Adrenal gland (tissue), 5 donors: ENCODE results near the gene ENTPD8.

Source experiments
- CTCF ChIP-seq, 6 experiments: fragments of 450-650 bp in 4 of 6; fragments of 200-600 bp in 2 of 6; sonication (generic) in 1 of 6; IDR thresholded peaks; 1 replicate in 5 of 6; 2 replicates in 1 of 6; pipeline versions ENCODE4 v1.5.1 to v1.8.0; 2016 to 2021; ENCODE audit warnings: antibody characterized with exemption in 6 of 6, mild to moderate bottlenecking in 2 of 6, moderate library complexity in 1 of 6
- POLR2A ChIP-seq, 2 donors: fragments of 450-650 bp; IDR thresholded peaks; one replicate each; pipeline ENCODE4 v1.6.1; 2017; ENCODE audit warnings: antibody characterized with exemption in 2 of 2, mild to moderate bottlenecking in 2 of 2, moderate library complexity in 1 of 2
- donor health status: DM: no; HTN: no; CAD: no.

- TF ChIP-seq POLR2A (IDR thresholded peaks at IDR 0.05) (no peak), CTCF (IDR thresholded peaks at IDR 0.05) (no peak)
Measured at GRCh38 chr9:137454145-137454596, 13.0 kb upstream of the ENTPD8 start.
